ENCODE data around the gene BDKRB2. TPM values are rescaled to one million over a fixed set of nuclear protein-coding genes. Genes with fewer than 3 reads are reported as not detected.

The BDKRB2 gene
- total RNA-seq, 1 donor from 2014 or later, result 7.9 TPM

DNA sequence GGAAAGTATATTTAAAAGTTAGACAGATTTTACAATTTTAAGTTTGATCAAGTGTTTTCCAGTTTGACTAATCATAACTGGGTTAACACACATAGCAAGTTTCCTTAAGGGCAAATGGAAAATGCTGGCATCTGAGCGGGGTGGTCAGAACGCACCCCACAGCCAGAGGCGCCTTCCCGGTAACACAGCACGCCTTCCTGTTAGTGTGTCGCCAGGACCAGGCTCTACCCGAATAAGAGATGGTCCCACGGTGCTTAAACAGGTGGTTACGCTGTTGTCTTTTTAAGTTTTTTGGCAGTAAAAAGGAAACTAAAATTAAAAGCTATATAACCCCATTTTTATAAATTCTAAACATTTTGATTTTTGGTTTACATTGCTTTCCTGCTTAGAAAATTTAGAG, 79.4 kb downstream of the BDKRB2 start:
- Histone ChIP-seq H3K4me3 (no peak overlapping the region), H3K9me3 (no peaks in the 10 kb centered on the region), H3K27me3 (no peaks in the 10 kb centered on the region), H3K4me1 (no peaks in the 10 kb centered on the region), H3K36me3 (peaks cover 22 to 52% of the 10 kb centered on the region in 2 donors), H3K27ac (no peak overlapping the region)
- TF ChIP-seq, protein P1, sequence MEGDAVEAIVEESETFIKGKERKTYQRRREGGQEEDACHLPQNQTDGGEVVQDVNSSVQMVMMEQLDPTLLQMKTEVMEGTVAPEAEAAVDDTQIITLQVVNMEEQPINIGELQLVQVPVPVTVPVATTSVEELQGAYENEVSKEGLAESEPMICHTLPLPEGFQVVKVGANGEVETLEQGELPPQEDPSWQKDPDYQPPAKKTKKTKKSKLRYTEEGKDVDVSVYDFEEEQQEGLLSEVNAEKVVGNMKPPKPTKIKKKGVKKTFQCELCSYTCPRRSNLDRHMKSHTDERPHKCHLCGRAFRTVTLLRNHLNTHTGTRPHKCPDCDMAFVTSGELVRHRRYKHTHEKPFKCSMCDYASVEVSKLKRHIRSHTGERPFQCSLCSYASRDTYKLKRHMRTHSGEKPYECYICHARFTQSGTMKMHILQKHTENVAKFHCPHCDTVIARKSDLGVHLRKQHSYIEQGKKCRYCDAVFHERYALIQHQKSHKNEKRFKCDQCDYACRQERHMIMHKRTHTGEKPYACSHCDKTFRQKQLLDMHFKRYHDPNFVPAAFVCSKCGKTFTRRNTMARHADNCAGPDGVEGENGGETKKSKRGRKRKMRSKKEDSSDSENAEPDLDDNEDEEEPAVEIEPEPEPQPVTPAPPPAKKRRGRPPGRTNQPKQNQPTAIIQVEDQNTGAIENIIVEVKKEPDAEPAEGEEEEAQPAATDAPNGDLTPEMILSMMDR (IDR thresholded peaks at IDR 0.05), result no peak
- no peak for DNase-seq (ENCODE audit: low spot score in 2 of 2)
- intact Hi-C loops (cut with DNase I), result no loop called here

DNA sequence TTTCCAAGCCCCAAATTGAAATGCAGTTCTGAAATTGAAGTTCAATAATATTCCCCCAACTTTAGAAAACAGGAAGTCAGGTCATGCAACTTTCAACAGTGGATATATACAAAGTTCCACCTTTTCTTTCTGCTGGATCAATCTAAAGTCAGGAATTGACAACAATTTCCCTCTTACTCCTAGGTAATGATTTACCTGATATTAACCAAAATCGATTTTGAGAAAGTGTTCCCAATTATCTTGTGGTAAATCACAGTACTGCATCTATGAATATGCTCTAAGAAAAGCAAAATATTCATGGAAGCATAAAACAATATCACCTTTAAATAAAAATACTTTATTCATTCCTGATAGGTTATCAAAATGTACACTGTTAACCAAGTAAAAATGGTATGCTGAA, 79.8 kb downstream of the BDKRB2 start:
- no peak for DNase-seq (ENCODE audit: low spot score in 2 of 2)
- TF ChIP-seq, protein P1 (IDR thresholded peaks at IDR 0.05), result no peak
- no peak overlapping the region for H3K27ac ChIP-seq
- no peaks in the 10 kb centered on the region for H3K27me3 ChIP-seq
- no peaks in the 10 kb centered on the region for H3K9me3 ChIP-seq
- H3K4me1 ChIP-seq, result no peaks in the 10 kb centered on the region
- intact Hi-C loops (cut with DNase I), result no loop called here
- H3K36me3 ChIP-seq, result peaks cover 26 to 56% of the 10 kb centered on the region in 2 donors
- H3K4me3 ChIP-seq, result no peak overlapping the region

DNA sequence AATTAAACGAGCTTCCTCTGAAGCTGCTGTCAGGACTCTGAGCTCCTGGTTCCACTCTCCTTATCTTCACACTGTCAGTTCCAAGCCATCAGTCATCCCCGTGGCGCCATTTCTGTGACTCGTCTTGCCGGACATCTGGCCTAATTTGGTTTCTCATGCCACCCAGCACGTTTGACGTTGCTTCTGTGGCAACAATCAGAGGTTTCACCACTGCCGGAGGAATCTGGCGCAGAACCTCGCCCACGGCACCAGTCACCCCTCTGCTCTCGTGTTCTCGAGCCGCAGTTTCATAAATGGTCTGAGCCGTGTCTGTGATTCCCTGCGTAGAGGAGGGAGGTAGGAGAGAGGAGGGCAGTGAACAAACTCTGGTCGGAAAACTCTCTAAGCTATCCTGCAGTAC, 81.0 kb downstream of the BDKRB2 start:
- no peaks in the 10 kb centered on the region for H3K4me1 ChIP-seq
- H3K27ac ChIP-seq, result no peak overlapping the region
- no peak overlapping the region for H3K4me3 ChIP-seq
- no peaks in the 10 kb centered on the region for H3K27me3 ChIP-seq
- H3K36me3 ChIP-seq, result peaks cover 35 to 60% of the 10 kb centered on the region in 2 donors
- no peak for DNase-seq (ENCODE audit: low spot score in 2 of 2)
- no peaks in the 10 kb centered on the region for H3K9me3 ChIP-seq
- intact Hi-C loops (cut with DNase I), result no loop called here
- TF ChIP-seq, protein P1 (IDR thresholded peaks at IDR 0.05), result no peak

DNA sequence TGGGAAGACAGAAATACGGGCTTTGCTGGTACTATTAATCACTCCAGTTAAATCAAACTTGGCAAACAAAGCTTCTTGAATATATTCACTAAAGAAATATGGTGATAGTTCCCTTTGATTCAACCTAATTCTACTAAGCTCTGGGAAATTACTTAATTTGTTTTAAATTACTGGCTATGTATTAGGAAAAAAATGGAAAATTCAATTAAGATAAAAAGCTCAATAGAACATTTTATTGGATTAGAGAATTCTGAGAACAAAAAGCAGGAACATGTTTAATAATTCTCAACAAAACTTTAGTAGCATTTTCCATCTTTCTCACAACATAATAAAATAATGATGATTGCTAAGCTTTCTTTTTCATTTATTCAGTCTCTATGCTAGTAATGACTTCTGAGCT, 81.6 kb downstream of the BDKRB2 start:
- no peak for DNase-seq (ENCODE audit: low spot score in 2 of 2)
- H3K4me3 ChIP-seq, result no peak overlapping the region
- H3K36me3 ChIP-seq, result peaks cover 41 to 64% of the 10 kb centered on the region in 2 donors
- H3K27ac ChIP-seq, result no peak overlapping the region
- H3K27me3 ChIP-seq, result no peaks in the 10 kb centered on the region
- no peaks in the 10 kb centered on the region for H3K4me1 ChIP-seq
- TF ChIP-seq, protein P1 (IDR thresholded peaks at IDR 0.05), result no peak
- intact Hi-C loops (cut with DNase I), result no loop called here
- no peaks in the 10 kb centered on the region for H3K9me3 ChIP-seq

DNA sequence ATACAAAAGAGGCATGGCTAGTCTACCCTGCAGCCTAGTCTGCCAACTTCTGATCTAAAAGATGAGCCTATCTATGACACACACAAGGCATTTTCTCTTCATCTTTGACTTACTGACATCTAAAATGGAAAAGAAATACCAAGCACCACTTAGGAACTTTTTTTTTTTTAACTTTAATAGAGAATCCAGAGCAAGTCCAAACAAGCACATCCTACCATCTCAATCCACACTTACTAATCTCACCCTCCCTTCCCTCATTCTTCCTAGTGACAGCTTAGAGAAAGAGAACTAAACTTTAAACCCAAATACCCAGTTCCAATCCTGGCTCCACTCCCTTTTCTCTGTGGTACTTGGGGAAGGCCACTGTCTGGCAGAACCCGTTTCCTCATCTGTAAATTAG, 83.2 kb downstream of the BDKRB2 start:
- no peak for DNase-seq (ENCODE audit: low spot score in 2 of 2)
- Histone ChIP-seq H3K9me3 (no peaks in the 10 kb centered on the region), H3K4me3 (no peak overlapping the region), H3K4me1 (no peaks in the 10 kb centered on the region), H3K27ac (no peak overlapping the region), H3K36me3 (peaks cover 45 to 63% of the 10 kb centered on the region in 2 donors), H3K27me3 (no peaks in the 10 kb centered on the region)
- intact Hi-C loops (cut with DNase I), result no loop called here
- TF ChIP-seq, protein P1 (IDR thresholded peaks at IDR 0.05), result no peak

Other genes starting within 250 kb of the BDKRB2 start
- 23.9 TPM for gene C14orf132, start 165.5 kb upstream of the BDKRB2 start, total RNA-seq
- gene BDKRB1, start 51.4 kb downstream of the BDKRB2 start, total RNA-seq, result not detected
- 15.8 TPM for gene ATG2B, start 158.5 kb downstream of the BDKRB2 start, total RNA-seq
- gene GSKIP, start 158.7 kb downstream of the BDKRB2 start, total RNA-seq, result 17.5 TPM
- gene AK7, start 187.3 kb downstream of the BDKRB2 start, total RNA-seq, result not detected